Uterus (tissue), 2 donors: Measurements from ENCODE around the gene PDE4B.

Experiments
- CTCF ChIP-seq, 4 experiments: fragments of 200-600 bp in 2 of 4; fragments of 450-650 bp in 2 of 4; sonication (generic) in 2 of 4; IDR thresholded peaks; one replicate each; pipeline ENCODE4 v1.5.1; 2016 to 2019; ENCODE audit warnings: antibody characterized with exemption in 4 of 4, mild to moderate bottlenecking in 2 of 4, moderate library complexity in 1 of 4
- POLR2A ChIP-seq, 2 donors: fragments of 450-650 bp; IDR thresholded peaks; one replicate each; pipeline ENCODE4 v1.6.1; 2016; ENCODE audit warnings: antibody characterized with exemption in 2 of 2, mild to moderate bottlenecking in 1 of 2, moderate library complexity in 1 of 2

- no peak for TF ChIP-seq CTCF (IDR thresholded peaks at IDR 0.05)
- TF ChIP-seq POLR2A (IDR thresholded peaks at IDR 0.05), result no peak
Measured at GRCh38 chr1:66243548-66244130, 450.9 kb downstream of the PDE4B start.
